ENCODE measurements around the gene STX8.
A peak's percentile ranks its signal among the peaks of the same experiment; 100 is the strongest.

STX8 gene

GRCh38 chr17:9334536-9335446 lies 240.8 kb downstream of the STX8 start:
- no peak for DNase-seq

- DNase-seq: no peak
Measured at GRCh38 chr17:9332132-9332494, 243.5 kb downstream of the STX8 start.

GRCh38 chr17:9331279-9332131 lies 244.1 kb downstream of the STX8 start:
- DNase-seq: no peak

GRCh38 chr17:9330611-9331271 lies 244.9 kb downstream of the STX8 start:
- no peak for DNase-seq

GRCh38 chr17:9330141-9330540 lies 245.5 kb downstream of the STX8 start:
- no peak for DNase-seq

GRCh38 chr17:9329251-9329921 lies 246.2 kb downstream of the STX8 start:
- no peak for DNase-seq

GRCh38 chr17:9324864-9325263 lies 250.8 kb downstream of the STX8 start:
- DNase-seq: no peak

GRCh38 chr17:9322326-9322725 lies 253.3 kb downstream of the STX8 start:
- DNase-seq: no peak

- DNase-seq: no peak
Measured at GRCh38 chr17:9321890-9322289, 253.7 kb downstream of the STX8 start.

- no peak for DNase-seq
Measured at GRCh38 chr17:9315360-9315759, 260.3 kb downstream of the STX8 start.

GRCh38 chr17:9313346-9313745 lies 262.3 kb downstream of the STX8 start:
- DNase-seq: no peak

- DNase-seq: no peak
Measured at GRCh38 chr17:9309216-9309615, 266.4 kb downstream of the STX8 start.

- DNase-seq: no peak
Measured at GRCh38 chr17:9308069-9308468, 267.6 kb downstream of the STX8 start.

- no peak for DNase-seq
Measured at GRCh38 chr17:9307313-9307998, 268.2 kb downstream of the STX8 start.

GRCh38 chr17:9306086-9306485 lies 269.5 kb downstream of the STX8 start:
- DNase-seq: peak in 1 of 5 experiments; percentile 3

GRCh38 chr17:9299695-9300094 lies 275.9 kb downstream of the STX8 start:
- no peak for DNase-seq

GRCh38 chr17:9298776-9299295 lies 276.8 kb downstream of the STX8 start:
- no peak for DNase-seq

- no peak for DNase-seq
Measured at GRCh38 chr17:9298135-9298534, 277.5 kb downstream of the STX8 start.

- no peak for DNase-seq
Measured at GRCh38 chr17:9294661-9295210, 280.9 kb downstream of the STX8 start.

GRCh38 chr17:9292561-9292941 lies 283.1 kb downstream of the STX8 start:
- DNase-seq: no peak

GRCh38 chr17:9291912-9292560 lies 283.6 kb downstream of the STX8 start:
- DNase-seq: peak in 2 of 5 experiments; percentile 21 to 28
